ENCODE measurements around the gene TMCO1. TPM values are rescaled to one million over a fixed set of nuclear protein-coding genes. Genes with fewer than 3 reads are reported as not detected.
"Not testable (repeated sequence)": the region's sequence is repeated elsewhere in the genome, so short reads cannot be mapped to it uniquely, and the experiment has no call there.

TMCO1 gene
- polyA plus RNA-seq, 1 of the 3 experiments (the other 2 are of a cell fraction): 54.4 TPM

GRCh38 chr1:165683848-165684485, 84.7 kb downstream of the TMCO1 start:
- no peak for DNase-seq
- Histone ChIP-seq H3K27me3 (ENCODE audit: insufficient read depth) (no peaks in the 10 kb centered on the region), H3K9ac (no peak overlapping the region), H3K4me3 (ENCODE audit: low read depth in 2 of 2, low read length in 1 of 2) (no peak overlapping the region), H3K4me1 (ENCODE audit: control insufficient read depth in 1 of 2, insufficient read depth in 2 of 2, low read depth in 1 of 2, low read length in 1 of 2) (no peaks in the 10 kb centered on the region), H3K79me2 (ENCODE audit: insufficient read depth) (peaks cover 52% of the 10 kb centered on the region), H3K4me2 (no peak overlapping the region), H3K9me2 (no peaks in the 10 kb centered on the region), H3K9me3 (no peaks in the 10 kb centered on the region), H2AFZ (ENCODE audit: low read depth) (no peak overlapping the region), H3K27ac (ENCODE audit: low read depth in 2 of 2, low read length in 1 of 2) (no peak overlapping the region), H4K20me1 (ENCODE audit: insufficient read depth) (no peaks in the 10 kb centered on the region), H3K36me3 (replicated peaks in 1 of 2; ENCODE audit: control insufficient read depth in 1 of 2, insufficient read depth in 2 of 2, low read length in 1 of 2) (peaks cover 44 to 71% of the 10 kb centered on the region in 2 experiments), H3F3A (replicated peaks; ENCODE audit: insufficient read depth) (no peaks in the 10 kb centered on the region)
- TF ChIP-seq CTCF (IDR thresholded peaks at IDR 0.05) (no peak), NFIC (IDR thresholded peaks at IDR 0.05; ENCODE audit: borderline replicate concordance) (no peak), NRF1 (IDR thresholded peaks at IDR 0.05; ENCODE audit: low read depth, low read length) (no peak), EZH2phosphoT487 (IDR thresholded peaks at IDR 0.05; ENCODE audit: borderline replicate concordance, low read depth) (no peak), YY1 (IDR thresholded peaks at IDR 0.05; ENCODE audit: low read depth) (no peak), PBX3 (IDR thresholded peaks at IDR 0.05) (no peak), TEAD4 (IDR thresholded peaks at IDR 0.05; ENCODE audit: borderline replicate concordance, insufficient read depth) (no peak), SMC3 (IDR thresholded peaks at IDR 0.05; ENCODE audit: low read depth, low read length) (no peak), TAF1 (IDR thresholded peaks at IDR 0.05; ENCODE audit: borderline replicate concordance, low read depth, low read length) (no peak)
- POLR2A ChIA-PET: no interaction called here
- 46% methylated on average over 1 of the region's 1 CpG for WGBS (ENCODE audit: low lambda C conversion rate)
- CTCF ChIA-PET: interaction anchor here (1.5 kb wide), 1 partner anchor 13 kb away, joined by 5 read pairs; no protein-coding TSS in a partner anchor

GRCh38 chr1:165680773-165681172, 87.9 kb downstream of the TMCO1 start:
- H3K4me1 ChIP-seq (ENCODE audit: control insufficient read depth in 1 of 2, insufficient read depth in 2 of 2, low read depth in 1 of 2, low read length in 1 of 2); H3K9ac ChIP-seq; H3K27me3 ChIP-seq (ENCODE audit: insufficient read depth); CTCF ChIA-PET; H3K4me2 ChIP-seq; H3F3A ChIP-seq (replicated peaks; ENCODE audit: insufficient read depth); H4K20me1 ChIP-seq (ENCODE audit: insufficient read depth); H3K4me3 ChIP-seq (ENCODE audit: low read depth in 2 of 2, low read length in 1 of 2); H3K27ac ChIP-seq (ENCODE audit: low read depth in 2 of 2, low read length in 1 of 2); H3K9me3 ChIP-seq; POLR2A ChIA-PET; H2AFZ ChIP-seq (ENCODE audit: low read depth); H3K9me2 ChIP-seq; DNase-seq: not testable (repeated sequence)
- H3K36me3 ChIP-seq (replicated peaks in 1 of 2; ENCODE audit: control insufficient read depth in 1 of 2, insufficient read depth in 2 of 2, low read length in 1 of 2): peaks cover 48 to 82% of the 10 kb centered on the region in 2 experiments
- peaks cover 27% of the 10 kb centered on the region for H3K79me2 ChIP-seq (ENCODE audit: insufficient read depth)
- WGBS (ENCODE audit: low lambda C conversion rate): 97% methylated on average over 4 of the region's 4 CpGs

Measured in SK-N-SH (cell line).